Activated CD8-positive, alpha-beta memory T cell treated with anti-CD3 and anti-CD28 coated beads for 4 hours (primary cell): ENCODE measurements around the gene COL2A1.

Experiments used
- DNase-seq, 2 donors: peaks; one replicate each; pipeline ENCODE4 v3.0.0-alpha.2; 2020; ENCODE audit warnings: low read depth in 2 of 2

The COL2A1 gene

DNA sequence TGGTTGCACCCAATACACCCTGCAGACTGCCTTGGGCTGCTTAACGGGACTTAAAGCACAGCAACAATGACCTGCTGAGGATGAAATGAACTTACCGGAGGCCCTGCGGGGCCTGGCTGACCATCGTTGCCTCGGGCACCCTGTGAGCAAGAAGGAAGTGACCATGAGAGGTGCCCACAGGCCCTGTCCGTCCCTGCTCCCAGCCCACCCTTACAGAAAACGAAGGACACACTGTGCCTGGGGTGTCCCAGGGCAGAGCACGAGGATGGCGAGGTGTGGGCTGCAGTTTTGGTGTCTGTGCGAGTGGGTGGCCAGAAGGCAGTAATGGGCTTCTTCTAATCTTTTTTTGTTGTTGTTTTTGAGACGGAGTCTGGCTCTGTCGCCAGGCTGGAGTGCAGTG is 14.6 kb downstream of the COL2A1 start:
- DNase-seq = no peak

DNA sequence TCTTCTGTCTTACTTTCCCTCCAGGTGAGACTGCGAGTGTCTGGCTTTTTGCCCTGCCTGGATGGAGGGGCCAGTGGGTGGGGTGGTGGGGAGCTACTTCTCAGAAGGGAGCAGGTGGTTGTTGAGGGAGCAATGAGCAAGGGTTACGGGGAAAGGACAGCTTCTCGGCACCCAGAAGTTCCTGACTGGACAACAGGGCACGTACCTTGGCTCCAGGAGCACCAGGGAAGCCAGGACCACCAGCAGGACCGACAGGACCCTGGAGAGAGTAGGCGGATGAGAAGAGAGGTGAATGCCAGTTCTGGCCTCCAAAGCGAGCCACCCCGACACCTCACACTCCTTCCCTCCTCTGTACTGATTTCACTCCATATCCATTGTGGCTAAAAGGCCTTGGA is 15.3 kb downstream of the COL2A1 start:
- no peak for DNase-seq

DNA sequence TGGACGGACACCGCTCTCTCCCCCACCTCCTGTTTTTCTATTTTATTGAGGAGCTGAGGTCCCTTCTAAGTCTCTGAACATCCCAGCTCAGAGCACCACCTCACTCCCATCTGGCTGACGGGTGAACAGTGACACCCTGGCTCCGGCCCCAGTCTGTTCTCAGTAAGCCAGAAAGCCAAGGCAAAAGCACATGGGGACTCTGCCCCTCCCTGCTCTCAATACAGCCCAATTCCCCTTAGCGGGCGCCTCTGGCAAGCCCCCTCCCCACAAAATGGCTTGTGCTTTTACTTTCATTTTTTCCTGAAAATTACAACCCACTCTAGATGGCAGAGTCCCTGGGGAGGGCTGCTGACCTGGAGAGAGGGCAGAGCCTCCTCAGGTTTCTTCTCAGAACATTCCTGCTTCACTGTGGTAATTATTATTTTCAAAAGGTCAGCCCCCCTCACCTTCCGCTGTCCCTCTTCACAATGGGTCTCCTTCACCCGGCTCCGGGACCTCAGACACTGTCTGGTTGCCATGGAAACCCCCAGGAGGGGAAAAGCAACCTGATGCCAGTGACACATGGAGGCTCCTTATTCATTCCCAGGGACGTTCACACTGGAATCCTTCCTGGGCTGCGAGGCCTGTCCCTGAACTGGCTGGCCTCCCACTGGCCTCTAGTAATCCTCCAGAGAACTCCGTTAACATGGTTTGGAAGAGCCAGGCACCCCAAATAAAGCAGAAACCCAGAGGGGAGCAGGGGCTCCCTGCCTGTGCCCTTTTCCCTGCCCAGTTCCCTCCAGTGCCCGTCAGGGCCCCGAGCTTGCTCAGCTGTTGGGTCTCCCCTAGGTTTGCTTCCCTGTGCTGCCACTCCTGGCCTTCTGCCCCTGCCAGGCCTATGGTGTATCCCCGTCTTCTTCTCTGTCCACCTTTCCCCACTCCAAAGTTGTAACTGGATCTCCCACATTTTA is 15.9 kb downstream of the COL2A1 start:
- no peak for DNase-seq

DNA sequence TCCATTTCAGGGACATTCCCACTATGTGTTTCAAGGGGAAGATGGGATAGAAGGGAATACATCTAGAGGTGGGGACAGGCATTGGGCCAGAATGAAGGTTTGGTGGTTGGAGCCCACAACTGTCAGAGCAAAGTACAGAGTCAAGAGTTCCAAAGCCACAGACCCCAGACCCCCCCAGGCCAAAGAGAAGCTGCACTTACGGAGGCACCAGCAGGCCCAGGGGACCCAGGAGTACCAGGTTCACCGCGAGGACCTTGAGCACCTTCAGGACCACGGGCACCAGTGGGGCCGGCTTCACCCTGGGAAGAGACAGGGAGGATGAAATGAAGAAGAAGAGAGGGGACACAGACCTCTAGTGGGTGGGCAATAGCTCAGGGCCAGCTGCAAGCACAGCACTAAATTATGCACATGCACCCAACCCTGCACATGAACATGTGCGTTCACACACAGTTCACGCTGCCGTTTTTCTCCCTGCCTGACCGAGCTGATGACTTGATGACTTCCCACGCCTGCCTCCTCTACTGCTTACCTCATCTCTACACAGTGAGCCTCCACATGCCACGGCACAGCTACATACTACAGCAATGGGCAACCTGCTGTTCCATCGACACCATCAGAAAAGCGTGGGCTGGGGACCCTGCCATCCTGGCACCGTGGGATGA is 16.7 kb downstream of the COL2A1 start:
- no peak for DNase-seq

DNA sequence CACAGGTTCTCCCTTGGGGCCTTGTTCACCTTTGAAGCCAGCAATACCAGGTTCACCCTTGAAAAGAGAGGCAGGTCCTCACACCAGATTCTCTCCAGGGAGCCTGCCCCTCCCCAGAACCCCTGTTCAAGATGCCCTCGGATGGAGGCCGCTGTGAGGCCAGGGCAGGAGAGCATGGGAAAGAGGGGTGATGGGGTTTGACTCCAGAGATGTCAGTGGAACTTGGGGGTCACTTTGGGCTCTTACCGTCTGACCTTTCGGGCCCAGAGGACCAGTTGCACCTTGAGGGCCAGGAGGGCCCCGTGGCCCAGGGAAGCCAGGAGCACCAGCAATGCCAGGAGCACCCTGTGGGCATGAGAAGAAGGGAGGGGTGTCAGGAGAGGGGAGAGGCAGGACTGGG is 17.4 kb downstream of the COL2A1 start:
- DNase-seq = no peak

DNA sequence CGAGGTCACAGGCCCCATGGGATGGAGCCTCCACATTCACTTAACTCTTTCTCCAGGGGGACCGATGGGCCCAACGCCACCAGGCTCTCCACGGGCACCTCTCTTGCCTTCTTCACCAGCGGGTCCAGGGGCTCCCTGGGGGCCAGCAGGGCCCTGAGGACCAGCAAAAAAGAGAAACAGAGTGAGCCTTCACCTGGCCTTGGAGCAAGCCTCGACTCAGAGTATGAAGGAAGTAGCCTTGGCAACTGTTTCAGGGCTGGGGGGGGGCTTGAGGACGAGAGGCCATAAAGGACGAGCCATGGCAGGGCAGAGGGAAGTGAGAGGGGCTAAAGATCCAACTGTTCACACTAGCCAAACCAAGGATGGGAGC is 18.0 kb downstream of the COL2A1 start:
- DNase-seq = no peak

DNA sequence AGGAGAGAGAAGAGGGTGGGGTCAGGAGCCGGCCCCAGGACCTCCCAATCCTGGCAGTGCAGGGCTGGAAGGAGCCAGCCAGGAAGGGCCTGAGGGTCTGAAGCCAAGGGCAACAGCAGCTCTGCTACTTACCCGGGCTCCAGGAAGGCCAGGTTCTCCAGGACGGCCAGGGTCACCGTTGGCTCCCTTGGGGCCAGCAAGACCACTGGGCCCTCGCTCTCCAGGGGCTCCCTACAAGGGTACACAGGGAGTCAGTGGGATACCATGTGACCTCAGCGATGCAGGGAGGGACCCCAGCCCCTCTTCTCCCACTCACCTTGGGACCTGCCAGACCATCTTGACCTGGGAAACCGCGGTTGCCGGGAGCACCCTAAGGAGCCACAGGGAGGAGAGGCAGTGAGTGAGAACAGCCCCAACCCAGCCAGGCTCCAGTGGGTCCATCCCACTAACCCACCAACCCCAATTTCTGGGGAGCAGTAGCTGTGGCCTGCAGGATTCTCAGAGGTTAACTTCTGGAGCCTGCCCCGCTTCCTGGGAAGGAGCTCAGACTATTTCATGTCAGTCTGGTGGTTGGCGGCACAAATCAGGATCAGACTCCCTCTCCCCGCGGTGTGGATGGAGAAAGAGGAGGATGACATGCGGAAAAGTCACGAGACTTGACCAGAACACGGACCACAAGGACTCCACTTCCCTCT is 18.5 kb downstream of the COL2A1 start:
- DNase-seq = no peak

DNA sequence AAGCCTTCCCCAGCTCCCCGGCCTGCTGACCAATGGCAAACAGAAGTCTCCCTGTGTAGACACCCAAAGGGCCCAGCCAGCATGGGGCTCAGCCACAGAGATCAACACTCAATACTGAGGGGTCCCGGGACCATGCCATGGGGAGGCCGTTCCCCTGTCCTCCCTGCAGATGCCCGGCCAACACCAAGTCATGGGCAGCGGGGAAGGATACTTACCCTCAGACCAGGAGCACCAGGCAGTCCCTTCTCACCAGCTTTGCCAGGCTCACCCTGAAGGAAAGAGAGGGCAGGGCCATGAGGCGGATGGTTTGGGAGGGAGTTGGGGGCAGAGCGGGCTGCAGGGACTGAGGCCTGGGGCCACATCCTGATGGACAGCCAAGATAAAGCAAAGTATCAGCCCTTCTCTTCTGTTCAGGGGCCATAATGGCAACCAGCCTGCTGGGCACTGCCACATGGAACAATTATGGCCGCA is 19.9 kb downstream of the COL2A1 start:
- DNase-seq = no peak

DNA sequence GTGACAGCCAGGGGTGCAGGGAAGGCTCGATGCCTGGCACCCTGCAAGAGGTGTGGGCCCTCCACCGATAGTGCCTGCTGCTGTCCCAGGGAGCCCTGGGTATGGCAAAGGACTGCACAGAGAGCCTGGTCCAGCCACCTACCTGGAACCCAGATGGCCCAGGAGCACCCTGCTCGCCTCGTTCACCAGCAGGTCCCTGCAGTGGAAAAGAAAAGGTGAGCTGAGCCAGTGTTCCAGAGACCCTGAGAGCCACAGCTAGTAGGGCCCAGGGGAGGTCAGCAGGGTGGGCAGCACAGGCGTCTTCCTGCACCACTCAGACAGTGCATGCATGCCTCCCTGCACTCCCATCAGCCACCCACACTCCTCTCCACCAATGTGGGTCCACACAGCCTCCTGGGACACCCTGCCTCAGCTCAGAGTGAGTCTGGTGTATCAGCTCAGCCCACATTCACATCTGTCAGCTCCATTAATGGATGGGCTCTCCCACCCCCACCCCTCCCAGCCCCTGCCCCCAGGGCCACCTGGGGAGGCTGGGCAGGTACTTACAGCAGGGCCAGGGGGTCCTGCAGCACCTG is 20.6 kb downstream of the COL2A1 start:
- DNase-seq = no peak

DNA sequence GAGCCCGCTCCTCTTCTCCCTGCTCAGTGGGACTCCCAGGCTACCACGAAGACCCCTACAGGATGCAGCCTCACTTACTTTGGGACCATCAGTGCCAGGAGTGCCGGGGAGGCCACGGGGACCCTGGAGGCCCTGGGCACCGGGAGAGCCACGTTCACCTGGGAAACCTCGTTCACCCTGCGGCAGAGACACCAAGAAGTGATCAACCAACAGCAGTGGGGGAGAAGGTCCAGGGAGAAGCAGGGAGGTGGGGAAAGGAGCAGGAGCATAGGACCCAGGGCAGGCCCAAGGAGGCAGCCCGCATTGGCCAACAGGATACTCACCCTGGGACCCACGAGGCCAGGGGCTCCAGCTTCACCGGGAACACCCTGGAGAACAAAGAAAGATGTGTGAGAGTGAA is 21.5 kb downstream of the COL2A1 start:
- DNase-seq = no peak

DNA sequence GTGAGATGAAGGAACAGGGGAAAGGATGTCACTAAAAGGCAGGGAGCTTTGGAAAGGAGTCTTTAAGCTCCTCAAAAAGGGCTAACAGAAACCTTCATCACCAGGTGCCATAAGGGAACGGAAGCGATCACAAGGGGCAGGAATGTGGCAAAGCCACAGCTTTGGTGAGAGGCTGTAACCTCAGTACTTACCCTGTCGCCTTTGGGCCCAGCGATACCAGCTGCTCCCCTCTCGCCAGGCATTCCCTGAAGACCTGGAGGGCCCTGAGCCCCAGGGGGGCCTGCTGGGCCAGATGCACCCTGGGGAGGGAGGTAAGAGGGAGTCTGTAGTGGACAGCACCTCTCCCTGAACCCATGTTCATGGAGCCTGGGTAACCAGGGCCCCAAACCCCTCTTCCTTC is 22.0 kb downstream of the COL2A1 start:
- DNase-seq = no peak

DNA sequence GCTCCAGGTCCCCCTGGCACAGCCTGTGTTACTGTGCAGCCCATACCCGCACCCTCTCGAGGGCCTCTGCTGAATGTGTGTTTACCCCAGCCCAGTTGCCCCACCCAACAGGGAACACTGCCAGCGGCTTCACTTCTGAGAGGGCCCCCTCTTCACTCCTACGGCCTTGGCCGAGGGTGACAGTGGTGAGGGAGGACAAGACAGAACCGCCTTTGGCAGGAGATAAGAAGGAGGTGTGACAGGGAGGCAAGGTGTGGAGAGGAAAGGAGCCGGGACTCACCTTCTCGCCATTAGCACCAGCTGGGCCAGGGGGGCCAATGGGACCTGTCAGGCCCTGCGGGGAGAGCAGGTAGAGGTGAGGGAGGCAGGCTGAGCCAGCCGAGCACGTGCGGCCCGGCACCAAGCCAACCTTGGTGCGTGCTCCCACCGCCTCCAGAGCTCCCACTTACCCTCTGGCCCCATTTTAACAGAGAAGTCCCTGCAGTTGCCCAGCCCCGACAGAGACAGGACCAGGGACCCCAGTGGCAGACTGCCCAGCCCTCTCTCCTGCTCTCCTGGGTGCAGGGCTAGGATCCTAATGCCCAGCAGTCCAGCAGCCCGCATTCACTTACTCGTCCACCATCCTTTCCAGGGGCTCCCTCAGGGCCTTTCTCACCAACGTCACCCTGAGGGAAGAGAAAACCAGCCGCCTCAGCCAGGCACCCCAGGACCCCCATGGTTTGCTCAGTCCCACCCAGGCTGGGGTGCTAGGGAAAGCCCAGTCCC is 22.6 kb downstream of the COL2A1 start:
- no peak for DNase-seq

DNA sequence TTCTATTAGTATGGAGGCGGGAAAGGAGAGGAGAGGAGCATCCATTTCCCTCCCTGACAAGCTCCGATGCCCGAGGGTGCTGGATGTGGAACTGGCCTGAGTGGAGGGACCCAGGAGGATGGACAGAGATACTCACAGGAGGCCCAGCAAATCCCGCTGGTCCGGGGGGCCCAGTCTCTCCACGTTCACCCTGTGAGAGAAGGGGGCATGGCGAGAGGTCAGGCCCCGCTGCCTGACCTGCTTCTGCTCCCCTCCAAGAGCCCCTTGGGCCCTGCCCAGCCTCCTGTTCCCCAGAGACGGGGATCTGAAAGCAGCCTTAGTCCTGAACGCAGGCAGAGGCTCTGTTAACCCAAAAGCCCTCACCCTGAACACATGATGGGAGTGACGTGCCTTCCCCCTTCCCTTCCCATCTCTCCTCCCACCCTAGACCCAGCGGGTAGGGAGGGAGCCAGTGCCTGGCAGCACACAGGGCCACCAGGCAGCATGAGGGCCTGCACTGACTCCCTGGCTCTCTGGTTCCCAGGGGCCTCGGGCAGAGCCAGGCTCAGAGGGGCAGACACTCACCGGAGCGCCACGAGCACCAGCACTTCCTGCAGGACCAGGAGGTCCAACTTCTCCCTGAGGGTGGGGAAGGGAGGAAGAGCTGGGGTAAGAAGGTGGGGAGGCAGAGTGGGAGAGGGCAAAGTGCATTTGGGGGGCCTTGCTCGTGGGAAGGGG is 23.3 kb downstream of the COL2A1 start:
- DNase-seq = no peak

DNA sequence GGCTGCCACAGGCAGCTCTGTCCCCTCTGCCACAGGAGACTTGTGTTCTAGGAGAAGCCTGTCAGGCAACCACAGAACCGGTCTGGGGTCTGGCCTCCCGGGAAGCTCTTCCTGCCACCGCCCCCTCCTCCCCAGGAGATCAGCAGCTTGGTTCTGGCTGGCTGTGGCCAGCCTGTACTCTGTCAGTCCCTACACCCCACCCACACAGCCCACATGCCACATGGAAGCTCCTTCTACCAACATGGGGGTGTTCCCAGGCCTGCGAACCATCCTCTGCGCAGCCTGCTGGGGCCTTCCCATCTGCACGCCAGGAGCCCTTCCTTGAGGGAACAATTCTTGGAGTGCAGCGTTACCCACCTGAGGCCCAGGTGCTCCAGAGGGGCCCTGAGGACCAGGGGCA is 24.1 kb downstream of the COL2A1 start:
- DNase-seq = no peak

DNA sequence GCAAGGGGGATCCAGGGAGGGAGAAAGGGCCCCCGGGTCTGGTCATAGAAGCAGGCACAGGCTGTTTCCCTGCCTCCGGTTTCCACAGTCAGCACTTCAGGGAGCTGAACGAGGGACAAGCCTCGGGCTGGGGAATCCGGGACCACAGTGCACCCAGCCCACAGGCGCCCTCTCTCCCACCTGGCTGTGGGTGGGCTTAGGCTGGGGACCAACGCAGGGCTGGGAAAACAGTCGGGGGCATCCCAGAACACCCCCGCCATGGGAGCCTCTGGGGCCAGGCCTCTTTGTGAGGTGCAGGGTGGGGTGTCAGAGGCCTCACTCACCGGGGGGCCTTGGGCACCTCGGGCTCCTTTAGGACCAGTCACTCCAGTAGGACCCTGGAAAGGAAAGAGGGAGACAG is 24.6 kb downstream of the COL2A1 start:
- DNase-seq = no peak

DNA sequence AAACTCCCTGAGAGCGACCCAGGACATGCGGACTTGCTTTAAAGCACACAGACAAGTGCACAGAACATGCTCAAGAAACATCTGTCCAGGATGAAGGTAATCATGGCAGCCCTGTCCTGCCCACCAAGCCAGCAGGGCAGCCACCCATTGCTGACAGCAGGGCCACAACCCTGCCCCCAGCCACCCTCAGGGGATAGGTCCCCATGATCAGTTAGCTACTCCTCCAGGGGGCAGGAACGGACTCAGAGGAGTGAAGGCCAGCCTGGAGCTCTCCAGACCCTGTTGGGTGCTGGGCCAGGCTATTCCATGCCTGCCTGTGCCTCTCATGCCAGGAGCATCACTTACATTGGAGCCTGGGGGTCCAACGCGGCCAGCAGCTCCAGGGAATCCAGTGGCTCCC is 25.1 kb downstream of the COL2A1 start:
- DNase-seq = no peak

DNA sequence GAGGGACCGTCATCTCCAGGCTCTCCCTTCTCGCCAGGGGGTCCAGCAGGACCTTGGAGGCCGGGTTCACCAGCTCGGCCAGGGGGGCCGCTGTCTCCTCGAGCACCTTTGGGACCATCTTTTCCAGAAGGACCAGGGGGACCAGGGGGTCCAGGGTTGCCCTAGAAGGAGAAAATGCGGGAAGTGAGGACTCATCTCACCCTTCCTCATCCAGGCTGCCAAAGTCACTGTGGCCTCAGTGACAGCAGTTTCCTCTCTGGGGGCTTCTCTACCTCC is 25.7 kb downstream of the COL2A1 start:
- DNase-seq = no peak

DNA sequence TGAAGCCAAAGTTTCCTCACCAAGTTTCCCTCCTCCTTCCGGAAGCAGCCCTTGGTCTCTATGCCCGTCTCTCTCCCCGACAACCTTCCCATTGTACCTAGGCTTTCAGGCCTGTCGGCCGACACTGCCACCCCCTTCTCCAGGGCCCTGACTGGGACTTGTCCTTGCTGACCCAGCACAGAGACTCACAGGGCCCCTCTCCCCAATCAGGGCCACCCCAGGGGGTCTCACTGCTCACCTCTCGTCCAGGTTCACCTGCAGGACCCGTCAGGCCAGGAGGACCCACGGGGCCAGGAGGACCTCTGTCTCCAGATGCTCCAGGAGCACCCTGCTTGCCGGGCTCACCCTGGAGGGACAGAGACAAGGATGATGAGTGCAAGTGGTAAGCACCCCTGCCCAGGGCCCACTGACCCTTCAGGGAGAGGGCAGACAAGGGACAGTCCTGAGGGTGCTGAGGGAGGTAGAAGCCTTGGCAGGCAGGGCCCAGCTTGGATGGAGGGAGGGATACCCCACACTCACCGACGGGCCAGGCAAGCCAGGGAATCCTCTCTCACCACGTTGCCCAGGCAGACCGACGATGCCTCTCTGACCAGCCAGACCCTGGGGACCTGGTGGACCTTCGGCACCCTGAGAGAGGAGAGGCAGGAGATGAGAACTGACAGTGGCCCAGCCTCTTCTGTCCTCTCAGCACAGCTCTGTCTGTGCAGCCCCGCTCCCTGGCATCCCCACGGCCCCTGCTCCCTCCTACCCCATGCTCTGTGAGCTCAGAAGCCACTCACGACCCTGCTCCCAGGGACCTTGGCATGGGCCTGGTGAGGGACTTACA is 26.3 kb downstream of the COL2A1 start:
- no peak for DNase-seq

DNA sequence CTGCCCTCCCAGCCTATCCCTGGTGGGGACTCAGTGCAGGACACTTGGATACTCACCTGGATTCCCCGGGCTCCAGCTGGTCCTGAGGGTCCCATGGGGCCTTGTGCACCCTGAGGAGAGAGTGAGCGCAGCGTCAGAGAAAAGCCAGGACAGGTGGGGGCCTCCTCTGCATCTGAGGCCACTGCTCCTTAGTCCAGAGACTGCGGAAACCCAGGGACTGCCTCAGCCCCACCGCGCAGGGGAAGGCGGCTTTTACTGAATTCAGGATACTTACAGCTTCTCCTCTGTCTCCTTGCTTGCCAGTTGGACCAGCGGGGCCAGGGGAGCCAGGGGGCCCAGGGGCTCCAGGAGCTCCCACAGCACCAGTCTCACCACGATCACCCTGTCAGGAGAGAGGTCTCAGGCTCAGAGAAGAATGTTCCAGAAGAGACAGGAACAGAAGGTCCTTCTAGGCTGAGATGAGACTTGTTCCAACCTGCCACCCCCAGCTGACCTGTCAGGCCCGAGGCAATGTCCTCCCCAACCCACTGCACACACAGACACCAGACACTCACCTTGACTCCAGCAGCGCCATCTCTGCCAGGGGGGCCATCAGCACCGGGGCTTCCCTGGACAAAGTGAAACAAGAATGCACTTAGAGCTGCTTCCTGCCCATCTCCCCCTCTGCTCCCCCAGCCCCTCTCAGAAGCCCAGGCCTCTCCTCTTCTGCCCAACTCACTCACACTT is 27.1 kb downstream of the COL2A1 start:
- no peak for DNase-seq

DNA sequence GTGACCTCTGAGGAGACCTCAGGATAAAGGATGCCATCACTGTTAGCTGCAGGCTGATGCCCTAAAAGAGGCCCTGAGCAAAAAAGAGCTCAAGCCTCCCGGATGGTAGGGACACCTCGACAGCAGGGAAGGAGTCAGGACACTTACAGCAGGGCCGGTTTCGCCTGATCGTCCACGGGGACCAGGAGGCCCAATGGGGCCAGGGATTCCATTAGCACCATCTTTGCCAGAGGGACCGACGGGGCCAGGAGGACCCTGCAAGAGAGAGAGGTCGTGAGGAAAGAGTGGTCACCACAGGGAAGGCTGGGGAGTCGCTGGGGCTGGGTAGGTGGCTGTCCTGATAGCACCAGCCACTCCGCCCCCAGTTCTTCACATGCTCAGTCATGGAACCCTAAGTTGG is 28.5 kb downstream of the COL2A1 start:
- DNase-seq = no peak
